ENCODE results near the gene SNAP25.

Gene SNAP25

DNA sequence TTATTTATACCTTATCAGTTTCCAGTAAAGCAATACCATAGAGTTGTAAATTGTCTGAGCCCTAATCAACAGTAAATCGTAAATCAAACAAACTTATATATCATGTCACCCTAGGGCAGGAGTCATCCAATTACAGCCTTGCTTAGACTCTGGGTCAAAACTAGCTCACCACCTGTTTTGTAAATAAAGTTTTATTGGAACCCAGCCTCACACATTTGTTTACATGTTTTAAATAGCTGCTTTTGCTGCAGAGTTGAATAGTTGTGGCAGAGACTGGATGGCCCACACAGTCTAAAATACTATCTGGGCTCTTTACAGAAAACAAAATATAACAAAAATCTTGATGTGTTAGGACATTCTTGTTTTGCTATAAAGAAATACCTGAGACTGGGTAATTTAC lies 121.0 kb downstream of the SNAP25 start:
- FAIRE-seq, result no peak

DNA sequence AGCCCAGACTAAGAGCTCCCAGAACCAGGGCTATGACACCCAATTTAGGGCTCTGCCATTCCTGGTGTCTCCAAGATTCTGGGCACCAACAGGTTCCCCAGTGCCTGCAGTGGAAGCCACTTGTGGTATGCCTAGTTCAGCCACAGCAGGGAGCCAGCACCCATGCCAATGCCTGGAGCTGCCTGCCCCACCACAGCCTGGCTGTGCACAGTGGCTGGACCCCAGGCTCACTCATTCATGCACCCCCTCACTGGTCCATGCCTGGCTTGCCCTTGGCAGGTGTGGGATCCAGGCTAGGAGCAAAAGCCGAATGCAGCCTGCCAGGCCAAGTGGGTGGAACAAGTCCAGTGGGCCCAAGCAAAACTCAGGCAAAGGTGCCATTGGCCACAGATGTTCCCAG lies 123.5 kb downstream of the SNAP25 start:
- FAIRE-seq, result no peak

DNA sequence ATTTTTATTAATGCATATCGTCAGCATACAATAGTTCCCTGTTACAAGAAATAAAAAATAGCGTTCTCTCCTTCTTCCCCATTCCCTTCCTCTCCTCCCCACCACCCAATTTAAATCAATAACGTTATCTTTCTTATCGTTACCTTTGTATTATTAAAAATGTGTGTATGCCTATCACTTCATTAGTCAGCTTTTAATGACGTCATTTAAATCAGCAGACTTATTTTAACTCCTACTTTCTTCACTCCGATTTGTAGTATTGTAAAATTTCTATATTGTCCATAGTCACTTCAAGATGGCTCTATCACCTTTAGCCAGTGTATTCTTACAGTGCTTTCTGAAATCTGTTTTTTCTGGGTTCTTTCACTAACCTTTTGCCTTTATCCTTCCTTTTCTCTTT lies 126.3 kb downstream of the SNAP25 start:
- FAIRE-seq, result no peak

DNA sequence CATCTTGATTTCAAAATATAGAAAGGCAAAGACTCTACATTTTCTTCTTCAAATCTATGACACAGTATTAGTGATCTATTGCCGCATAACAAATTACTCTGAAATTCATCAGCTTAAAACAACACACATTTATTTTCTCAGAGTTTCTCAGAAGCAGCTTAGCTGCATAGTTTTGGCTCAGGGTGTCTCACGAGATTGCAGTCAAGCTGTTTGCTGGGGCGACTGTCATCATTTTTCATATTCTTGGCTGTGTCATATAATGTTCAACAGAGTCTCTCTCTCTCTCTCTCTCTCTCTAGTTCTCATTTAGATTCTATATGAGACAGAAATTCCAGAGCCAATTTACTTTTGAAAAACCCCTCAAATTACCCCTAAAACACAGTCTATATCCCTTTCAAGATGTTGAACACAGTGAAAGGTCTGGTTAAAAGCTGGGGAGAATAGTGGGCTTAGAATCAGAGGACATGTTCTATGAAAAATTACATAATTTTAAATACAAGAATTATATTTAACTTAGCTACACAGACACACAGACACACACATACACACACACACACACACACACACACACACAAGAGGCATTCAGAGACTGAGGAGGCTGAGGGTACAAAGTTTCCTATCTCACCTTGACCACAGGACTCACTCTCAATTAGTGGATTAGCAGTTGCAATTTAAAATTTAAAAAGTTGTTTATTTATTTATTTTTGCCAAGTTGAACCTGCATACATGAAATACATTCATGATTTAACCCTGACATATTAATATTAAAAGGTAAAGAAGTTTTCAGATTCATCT lies 128.7 kb downstream of the SNAP25 start:
- FAIRE-seq, result no peak

DNA sequence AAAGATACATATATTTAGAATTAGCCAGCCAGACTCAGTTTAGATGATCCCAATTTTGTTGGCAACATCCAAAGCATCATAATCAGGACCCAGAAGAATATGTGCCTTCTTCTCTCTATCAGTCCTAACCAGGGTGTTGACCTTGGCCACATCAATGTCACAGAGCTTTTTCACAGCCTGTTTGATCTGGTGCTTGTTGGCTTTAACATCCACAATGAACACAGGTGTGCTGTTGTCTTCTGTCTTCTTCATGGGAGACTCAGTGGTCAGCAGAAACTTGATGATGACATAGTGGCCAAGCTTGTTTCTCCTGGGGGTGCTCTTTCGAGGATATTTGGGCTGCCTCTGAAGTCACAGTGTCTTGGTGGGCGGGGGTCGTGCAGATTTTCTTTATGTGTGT lies 130.5 kb downstream of the SNAP25 start:
- FAIRE-seq, result no peak

DNA sequence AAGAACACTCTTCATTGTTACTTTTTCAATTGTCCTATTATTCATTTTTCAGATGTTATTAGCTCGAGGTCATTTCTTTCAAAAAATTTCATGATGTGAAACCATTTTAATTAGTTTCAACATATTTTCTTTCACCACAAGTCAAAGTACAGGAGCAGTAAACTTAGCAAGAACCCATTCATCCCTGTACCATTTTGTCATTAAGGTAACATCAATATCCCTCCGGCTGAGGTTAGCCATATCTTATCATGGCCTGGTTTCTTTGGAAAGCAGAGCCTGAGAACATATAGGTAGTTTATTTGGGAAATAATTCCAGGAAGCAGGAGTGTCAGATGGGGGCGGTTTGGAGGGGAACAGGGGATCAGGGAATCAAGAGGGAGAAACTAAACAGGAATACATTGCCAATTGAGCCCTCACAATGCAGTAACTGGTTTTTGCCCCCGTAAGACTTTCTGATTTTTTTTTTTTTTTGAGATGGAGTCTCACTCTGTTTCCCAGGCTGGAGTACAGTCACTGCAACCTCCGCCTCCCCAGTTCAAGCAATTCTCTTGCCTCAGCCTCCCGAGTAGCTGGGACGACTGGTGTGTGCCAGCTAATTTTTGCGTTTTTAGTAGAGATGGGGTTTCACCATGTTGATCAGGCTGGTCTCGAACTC lies 131.7 kb downstream of the SNAP25 start:
- no peak for FAIRE-seq

DNA sequence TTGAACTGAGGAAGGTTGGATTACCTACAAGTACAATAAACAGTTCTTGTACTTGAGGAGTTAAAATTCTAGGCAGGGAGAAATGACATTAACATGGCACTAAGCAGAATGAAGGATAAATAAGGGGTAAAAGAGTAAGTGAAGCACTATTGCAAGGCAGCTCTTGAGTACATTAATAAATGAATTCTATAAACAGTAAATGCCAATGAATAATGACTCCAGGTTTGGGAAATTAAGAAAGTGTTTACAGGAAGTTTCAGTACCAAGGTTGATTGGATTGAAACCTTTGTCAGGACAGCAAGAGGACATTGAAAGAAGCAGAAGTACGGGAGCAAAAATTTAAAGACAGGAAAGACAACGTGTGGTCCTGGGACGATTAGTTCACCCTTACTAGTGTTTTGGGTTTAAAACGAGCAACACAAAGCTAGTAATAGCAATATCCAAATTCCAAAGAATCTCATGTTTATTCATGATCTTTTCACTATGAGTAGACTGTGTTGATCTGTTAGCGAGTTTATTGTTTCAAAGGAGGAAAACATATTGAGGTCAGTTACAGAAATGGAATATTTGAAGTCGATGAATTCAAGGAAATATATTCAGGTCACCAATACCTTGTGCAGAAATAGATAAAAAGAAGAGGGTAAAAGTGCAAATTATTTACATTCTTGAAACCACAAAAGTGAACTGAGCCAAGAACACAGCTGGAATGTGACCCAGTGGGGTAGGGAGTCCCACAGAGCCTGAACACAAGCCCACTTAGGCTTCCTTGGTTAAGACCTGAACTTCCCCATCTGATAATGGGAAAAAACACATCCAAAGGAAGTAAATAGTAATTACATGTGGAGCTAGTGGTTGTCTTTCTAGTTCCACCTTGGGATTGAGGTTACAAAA lies 134.5 kb downstream of the SNAP25 start:
- no peak for FAIRE-seq

DNA sequence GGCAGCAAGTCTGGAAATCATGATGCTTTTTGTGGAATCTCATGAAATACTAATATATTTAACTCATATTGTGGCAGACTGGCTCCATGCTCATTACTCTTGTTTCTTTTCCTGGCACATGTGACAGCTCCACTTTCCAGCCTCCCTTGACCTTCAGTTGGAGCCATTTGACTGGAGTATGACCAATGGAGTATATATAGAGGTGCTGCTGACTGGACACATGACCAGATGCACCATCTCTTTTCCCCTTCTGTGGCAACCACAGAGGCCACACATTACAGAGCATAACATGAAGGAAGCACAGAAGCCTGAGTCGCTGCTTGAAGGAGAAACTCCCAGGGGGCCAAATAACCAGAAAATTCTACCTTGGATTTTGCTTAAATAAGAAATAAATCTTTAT lies 138.0 kb downstream of the SNAP25 start:
- no peak for FAIRE-seq

All from A204.1 (cell line).